RWPE2 (cell line): ENCODE results near the gene CCDC85A.

Source experiments
- ATAC-seq: fragments of 200-7000 bp; cut with Tn5 transposase; 3 replicates; pipeline ENCODE4 v1.9.1; 2021; ENCODE audit warnings: low read depth
- DNase-seq: peaks from one replicate; pipeline ENCODE4 v3.0.0-alpha.2; 2020; ENCODE audit warnings: low spot score
- H3K27ac ChIP-seq: fragments of 450-650 bp; 2 replicates; pipeline ENCODE4 v1.5.1; 2017; ENCODE audit warnings: mild to moderate bottlenecking; ENCODE audit not compliant: poor library complexity, severe bottlenecking
- H3K27me3 ChIP-seq: fragments of 250-450 bp; sonication (Bioruptor Pico); 2 replicates; pipeline ENCODE4 v1.5.1; 2021; ENCODE audit warnings: mild to moderate bottlenecking, moderate library complexity; ENCODE audit not compliant: insufficient read depth, poor library complexity, severe bottlenecking
- H3K36me3 ChIP-seq: fragments of 250-450 bp; sonication (Bioruptor Pico); 2 replicates; pipeline ENCODE4 v1.5.1; 2020; ENCODE audit warnings: low read depth, mild to moderate bottlenecking, moderate library complexity
- H3K4me1 ChIP-seq: fragments of 250-450 bp; sonication (Bioruptor Pico); 2 replicates; pipeline ENCODE4 v1.5.1; 2021; ENCODE audit warnings: mild to moderate bottlenecking, moderate library complexity; ENCODE audit not compliant: insufficient read depth, poor library complexity, severe bottlenecking
- H3K4me3 ChIP-seq: fragments of 250-450 bp; sonication (Bioruptor Pico); 2 replicates; pipeline ENCODE4 v1.5.1; 2021; ENCODE audit warnings: mild to moderate bottlenecking, moderate library complexity; ENCODE audit not compliant: severe bottlenecking
- H3K9me3 ChIP-seq: fragments of 250-450 bp; sonication (Bioruptor Pico); 2 replicates; pipeline ENCODE4 v1.5.1; 2021; ENCODE audit warnings: mild to moderate bottlenecking, moderate library complexity; ENCODE audit not compliant: severe bottlenecking
- CTCF ChIP-seq: fragments of 450-650 bp; IDR thresholded peaks from one replicate; pipeline ENCODE4 v1.5.1; 2017; ENCODE audit warnings: mild to moderate bottlenecking, moderate library complexity; ENCODE audit not compliant: poor library complexity, severe bottlenecking

The CCDC85A gene

GRCh38 chr2:56222481-56222880 lies 38.7 kb downstream of the CCDC85A start:
- no peak overlapping the region for H3K27ac ChIP-seq
- no peak for TF ChIP-seq CTCF
- DNase-seq = no peak

GRCh38 chr2:56224316-56224715 lies 40.5 kb downstream of the CCDC85A start:
- peaks cover 10% of the 10 kb centered on the region for H3K4me1 ChIP-seq
- ATAC-seq (no peak), DNase-seq (no peak)
- peaks cover 2% of the 10 kb centered on the region for H3K9me3 ChIP-seq
- no peaks in the 10 kb centered on the region for H3K36me3 ChIP-seq
- H3K27ac ChIP-seq = no peak overlapping the region
- no peak for TF ChIP-seq CTCF
- H3K4me3 ChIP-seq = no peak overlapping the region
- H3K27me3 ChIP-seq = peaks cover 7% of the 10 kb centered on the region

More at GRCh38 chr2:56222481-56222880, 38.7 kb downstream of the CCDC85A start:
- peaks cover 7% of the 10 kb centered on the region for H3K27me3 ChIP-seq
- H3K9me3 ChIP-seq = peaks cover 2% of the 10 kb centered on the region
- no peaks in the 10 kb centered on the region for H3K4me1 ChIP-seq
- ATAC-seq = no peak
- H3K36me3 ChIP-seq = no peaks in the 10 kb centered on the region
- no peak overlapping the region for H3K4me3 ChIP-seq

GRCh38 chr2:56227811-56228210 lies 44.0 kb downstream of the CCDC85A start:
- ATAC-seq (no peak), DNase-seq (no peak)
- Histone ChIP-seq H3K9me3 (no peaks in the 10 kb centered on the region), H3K4me3 (no peak overlapping the region), H3K36me3 (no peaks in the 10 kb centered on the region), H3K27ac (no peak overlapping the region), H3K4me1 (peaks cover 24% of the 10 kb centered on the region), H3K27me3 (no peaks in the 10 kb centered on the region)
- TF ChIP-seq CTCF = no peak

- H3K4me1 ChIP-seq = peaks cover 24% of the 10 kb centered on the region
- no peaks in the 10 kb centered on the region for H3K9me3 ChIP-seq
- DNase-seq = no peak
- H3K27ac ChIP-seq = peak overlapping the region; percentile 79
- ATAC-seq = peak; percentile 60
- no peak overlapping the region for H3K4me3 ChIP-seq
- H3K36me3 ChIP-seq = no peaks in the 10 kb centered on the region
- TF ChIP-seq CTCF = no peak
- no peaks in the 10 kb centered on the region for H3K27me3 ChIP-seq
Observed at GRCh38 chr2:56229397-56230060, 45.7 kb downstream of the CCDC85A start.

- Histone ChIP-seq H3K4me3 (no peak overlapping the region), H3K9me3 (no peaks in the 10 kb centered on the region), H3K27me3 (no peaks in the 10 kb centered on the region), H3K4me1 (peaks cover 24% of the 10 kb centered on the region), H3K27ac (peak overlapping the region; percentile 79), H3K36me3 (no peaks in the 10 kb centered on the region)
- TF ChIP-seq CTCF = no peak
- no peak for DNase-seq
- peak; percentile 81 for ATAC-seq
Observed at GRCh38 chr2:56230156-56230555, 46.4 kb downstream of the CCDC85A start.
